Activated CD4-positive, alpha-beta T cell treated with anti-CD3 and anti-CD28 coated beads, Interleukin-2, Interleukin-4, amounts not matched to agents 100 ng/mL and 50 ng/mL, durations not matched to agents 16 hours and 8 hours (primary cell): ENCODE data around the gene ANAPC16.
"Not testable (repeated sequence)": the region's sequence is repeated elsewhere in the genome, so short reads cannot be mapped to it uniquely, and the experiment has no call there.

Experiments used
- DNase-seq: peaks from one replicate; pipeline ENCODE4 v3.0.0-alpha.2; 2020; ENCODE audit warnings: low spot score

Gene ANAPC16

GRCh38 chr10:72243822-72244437, 28.1 kb downstream of the ANAPC16 start:
- no peak for DNase-seq

GRCh38 chr10:72244573-72245038, 28.8 kb downstream of the ANAPC16 start:
- DNase-seq = no peak

- DNase-seq = no peak
Observed at GRCh38 chr10:72245949-72246525, 30.2 kb downstream of the ANAPC16 start.

GRCh38 chr10:72248468-72249151, 32.8 kb downstream of the ANAPC16 start:
- DNase-seq = peak; percentile 87

GRCh38 chr10:72249176-72249862, 33.5 kb downstream of the ANAPC16 start:
- not testable (repeated sequence) for DNase-seq

- no peak for DNase-seq
Observed at GRCh38 chr10:72250666-72251065, 34.9 kb downstream of the ANAPC16 start.

- no peak for DNase-seq
Observed at GRCh38 chr10:72251635-72252034, 35.8 kb downstream of the ANAPC16 start.

GRCh38 chr10:72252972-72253371, 37.2 kb downstream of the ANAPC16 start:
- DNase-seq = no peak

- DNase-seq = no peak
Observed at GRCh38 chr10:72253578-72253977, 37.8 kb downstream of the ANAPC16 start.

- DNase-seq = no peak
Observed at GRCh38 chr10:72254813-72255568, 39.2 kb downstream of the ANAPC16 start.

GRCh38 chr10:72255977-72256729, 40.3 kb downstream of the ANAPC16 start:
- no peak for DNase-seq

- no peak for DNase-seq
Observed at GRCh38 chr10:72257051-72257892, 41.5 kb downstream of the ANAPC16 start.

- DNase-seq = no peak
Observed at GRCh38 chr10:72258617-72259016, 42.8 kb downstream of the ANAPC16 start.

- DNase-seq = no peak
Observed at GRCh38 chr10:72259491-72260238, 43.9 kb downstream of the ANAPC16 start.

- DNase-seq = peak; percentile 94
Observed at GRCh38 chr10:72260239-72260975, 44.6 kb downstream of the ANAPC16 start.

GRCh38 chr10:72260976-72261783, 45.4 kb downstream of the ANAPC16 start:
- peak; percentile 91 for DNase-seq

GRCh38 chr10:72261784-72262404, 46.1 kb downstream of the ANAPC16 start:
- DNase-seq = no peak
